NT2/D1 (cell line): ENCODE results near the gene RBM26.

ENCODE experiments used
- SUZ12 ChIP-seq: IDR thresholded peaks from 2 replicates; pipeline ENCODE4 v1.6.1; 2011; ENCODE audit not compliant: insufficient read length, insufficient read depth; ENCODE audit errors: extremely low read depth
- YY1 ChIP-seq: IDR thresholded peaks from 2 replicates; pipeline ENCODE4 v1.6.1; 2011; ENCODE audit not compliant: insufficient read length, insufficient read depth
- ZNF274 ChIP-seq: IDR thresholded peaks from 2 replicates; pipeline ENCODE4 v1.6.1; 2011; ENCODE audit warnings: mild to moderate bottlenecking, low read depth, low read length

DNA sequence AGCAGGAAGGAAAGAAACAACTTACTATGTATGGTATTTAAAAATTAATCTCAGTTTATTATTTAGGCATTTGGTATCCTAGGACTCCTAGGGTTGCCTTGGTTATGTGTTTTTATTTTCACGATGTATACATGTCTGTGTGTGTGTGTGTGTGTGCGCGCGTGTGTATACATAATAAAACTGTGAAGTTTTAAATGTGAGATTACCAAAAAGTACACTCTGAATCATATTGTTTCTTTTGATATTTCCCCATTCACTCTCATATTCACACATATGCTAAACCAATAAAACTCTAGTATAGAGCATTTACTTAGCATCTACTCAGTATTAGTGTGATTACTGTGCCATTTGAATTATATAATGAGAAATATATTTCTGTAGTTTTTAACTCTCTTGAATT lies 44.1 kb upstream of the RBM26 start:
- TF ChIP-seq ZNF274 (no peak), YY1 (no peak), SUZ12 (no peak)
